ENCODE results near the gene APOBEC2. TPM values are rescaled to one million over a fixed set of nuclear protein-coding genes. Genes with fewer than 3 reads are reported as not detected.

Gene APOBEC2
- total RNA-seq, 1 experiment from 2014 or later: not detected

DNA sequence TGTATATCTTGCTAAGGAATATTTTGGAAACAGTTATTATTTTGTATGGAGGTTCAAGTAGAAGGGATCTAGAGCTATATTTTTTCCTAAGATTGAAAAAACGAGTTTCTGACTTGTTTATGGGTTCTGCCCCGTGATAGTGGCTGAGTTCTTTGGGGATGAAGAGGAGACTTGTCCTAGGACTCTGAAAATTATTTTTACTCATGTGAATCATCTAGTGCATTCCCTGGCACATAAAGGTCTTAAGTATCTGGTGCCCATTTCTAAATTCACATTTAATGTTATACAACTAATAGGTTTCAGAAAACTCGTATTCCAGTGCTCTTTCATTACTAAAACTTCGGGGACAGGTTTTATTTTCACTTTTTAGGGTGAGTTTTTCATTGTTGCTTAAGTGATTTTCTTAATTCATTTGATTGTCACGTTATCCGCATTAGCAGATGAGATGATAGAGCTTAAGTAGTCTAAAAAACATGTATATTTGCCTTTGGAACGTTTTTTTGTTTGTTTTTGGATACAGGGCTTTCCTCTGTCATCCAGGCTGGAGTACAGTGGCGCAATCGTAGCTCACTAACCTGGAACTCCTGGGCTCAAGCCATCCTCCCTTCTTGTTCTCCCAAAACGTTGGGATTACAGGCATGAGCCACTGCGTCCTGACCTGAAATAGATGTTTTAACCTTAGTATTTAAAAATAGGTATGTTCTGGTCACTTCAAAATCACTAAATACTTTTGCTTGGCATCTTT lies 21.9 kb downstream of the APOBEC2 start (continued):
- TF ChIP-seq EZH2phosphoT487 (IDR thresholded peaks at IDR 0.05; ENCODE audit: borderline replicate concordance) (no peak), YY1 (IDR thresholded peaks at IDR 0.05; ENCODE audit: extremely low read depth, insufficient replicate concordance, low read depth, low read length) (no peak)

DNA sequence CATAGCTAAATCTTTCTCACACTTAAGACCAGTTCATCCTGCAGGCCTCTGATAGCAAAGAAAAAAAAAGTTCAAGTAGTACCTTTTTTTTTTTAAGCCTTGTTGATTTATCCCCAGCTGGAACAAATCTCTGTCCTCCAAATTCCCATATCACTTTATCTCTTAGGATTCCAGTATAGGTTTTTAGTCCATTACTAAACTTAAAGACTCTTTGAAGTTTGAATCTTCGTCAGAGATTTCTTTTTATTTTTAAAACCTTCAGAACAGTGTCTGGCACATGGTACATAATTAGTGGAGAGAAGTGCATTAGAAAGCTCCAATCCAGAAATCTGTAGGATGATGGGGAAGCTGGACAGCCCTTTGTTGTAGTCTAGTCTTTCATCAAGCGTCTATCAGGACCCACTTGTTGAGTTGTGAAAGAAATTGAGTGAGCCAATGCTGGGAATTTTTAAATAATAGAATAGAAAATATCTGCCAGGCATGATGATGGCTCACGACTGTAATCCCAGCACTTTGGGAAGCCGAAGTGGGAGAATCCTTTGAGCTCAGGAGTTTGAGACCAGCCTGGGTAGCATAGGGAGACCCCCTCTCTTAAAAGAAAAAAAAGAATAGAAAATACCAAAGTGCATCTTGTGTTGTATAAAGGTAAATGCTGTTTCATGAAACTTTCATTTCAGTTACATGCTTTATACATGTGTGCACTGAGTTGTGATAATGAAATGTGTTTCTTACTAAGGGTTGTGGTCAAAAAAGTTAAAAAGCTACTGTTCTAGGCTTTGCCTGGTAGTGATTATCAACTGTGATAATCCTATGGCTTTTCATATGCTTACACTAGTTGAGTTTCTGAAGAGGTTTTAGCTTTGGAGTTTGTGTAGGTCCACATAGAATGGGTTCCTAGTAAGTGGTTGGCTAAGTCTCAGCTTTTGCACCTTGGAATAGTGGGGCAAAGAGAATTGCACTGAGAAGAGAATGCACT lies 22.9 kb downstream of the APOBEC2 start:
- H3K9ac ChIP-seq (ENCODE audit: low read length): no peak overlapping the region
- H3K27ac ChIP-seq (ENCODE audit: low read depth, low read length): no peak overlapping the region
- no TSS peak for BruUV-seq (replicated peaks)
- H3K4me2 ChIP-seq (ENCODE audit: low read length): no peak overlapping the region
- no peak for DNase-seq (ENCODE audit: low read depth, low spot score)
- H3K9me2 ChIP-seq (ENCODE audit: insufficient read depth): no peaks in the 10 kb centered on the region
- H2AFZ ChIP-seq (ENCODE audit: low read depth, low read length, poor library complexity, severe bottlenecking): no peak overlapping the region
- peaks cover 11 to 20% of the 10 kb centered on the region in 2 experiments for H3K36me3 ChIP-seq (ENCODE audit: control insufficient read depth in 1 of 2, insufficient read depth in 2 of 2, low read length in 2 of 2)
- no peak overlapping the region for H3K4me3 ChIP-seq (replicated peaks in 1 of 2; ENCODE audit: low read depth in 1 of 2, low read length in 2 of 2)
- H3K79me2 ChIP-seq (ENCODE audit: insufficient read depth, low read length): peaks cover 76% of the 10 kb centered on the region
- intact Hi-C loops (cut with micrococcal nuclease): no loop called here
- RAD21 ChIA-PET (ENCODE audit: low non-redundant PET in 1 of 2, low total read pairs in 2 of 2, uncharacterized antibody in 2 of 2, unreplicated experiment in 2 of 2): no interaction called here
- TF ChIP-seq EZH2phosphoT487 (IDR thresholded peaks at IDR 0.05; ENCODE audit: borderline replicate concordance): no peak
- TF ChIP-seq SP1 (IDR thresholded peaks at IDR 0.05; ENCODE audit: low read depth): no peak
- no peak for TF ChIP-seq ELF1 (IDR thresholded peaks at IDR 0.05; ENCODE audit: borderline replicate concordance, low read depth)
- no peak for TF ChIP-seq SRF (IDR thresholded peaks at IDR 0.05; ENCODE audit: low read depth)
- TF ChIP-seq YY1 (IDR thresholded peaks at IDR 0.05; ENCODE audit: extremely low read depth, insufficient replicate concordance, low read depth, low read length): no peak
- no peak for TF ChIP-seq RAD21 (IDR thresholded peaks at IDR 0.05; ENCODE audit: low read depth)
- TF ChIP-seq EGR1 (IDR thresholded peaks at IDR 0.05; ENCODE audit: low read depth): no peak
- no peak for TF ChIP-seq POLR2AphosphoS5 (IDR thresholded peaks at IDR 0.05; ENCODE audit: low read depth, low read length)
- TF ChIP-seq, protein P1, sequence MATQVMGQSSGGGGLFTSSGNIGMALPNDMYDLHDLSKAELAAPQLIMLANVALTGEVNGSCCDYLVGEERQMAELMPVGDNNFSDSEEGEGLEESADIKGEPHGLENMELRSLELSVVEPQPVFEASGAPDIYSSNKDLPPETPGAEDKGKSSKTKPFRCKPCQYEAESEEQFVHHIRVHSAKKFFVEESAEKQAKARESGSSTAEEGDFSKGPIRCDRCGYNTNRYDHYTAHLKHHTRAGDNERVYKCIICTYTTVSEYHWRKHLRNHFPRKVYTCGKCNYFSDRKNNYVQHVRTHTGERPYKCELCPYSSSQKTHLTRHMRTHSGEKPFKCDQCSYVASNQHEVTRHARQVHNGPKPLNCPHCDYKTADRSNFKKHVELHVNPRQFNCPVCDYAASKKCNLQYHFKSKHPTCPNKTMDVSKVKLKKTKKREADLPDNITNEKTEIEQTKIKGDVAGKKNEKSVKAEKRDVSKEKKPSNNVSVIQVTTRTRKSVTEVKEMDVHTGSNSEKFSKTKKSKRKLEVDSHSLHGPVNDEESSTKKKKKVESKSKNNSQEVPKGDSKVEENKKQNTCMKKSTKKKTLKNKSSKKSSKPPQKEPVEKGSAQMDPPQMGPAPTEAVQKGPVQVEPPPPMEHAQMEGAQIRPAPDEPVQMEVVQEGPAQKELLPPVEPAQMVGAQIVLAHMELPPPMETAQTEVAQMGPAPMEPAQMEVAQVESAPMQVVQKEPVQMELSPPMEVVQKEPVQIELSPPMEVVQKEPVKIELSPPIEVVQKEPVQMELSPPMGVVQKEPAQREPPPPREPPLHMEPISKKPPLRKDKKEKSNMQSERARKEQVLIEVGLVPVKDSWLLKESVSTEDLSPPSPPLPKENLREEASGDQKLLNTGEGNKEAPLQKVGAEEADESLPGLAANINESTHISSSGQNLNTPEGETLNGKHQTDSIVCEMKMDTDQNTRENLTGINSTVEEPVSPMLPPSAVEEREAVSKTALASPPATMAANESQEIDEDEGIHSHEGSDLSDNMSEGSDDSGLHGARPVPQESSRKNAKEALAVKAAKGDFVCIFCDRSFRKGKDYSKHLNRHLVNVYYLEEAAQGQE (IDR thresholded peaks at IDR 0.05; ENCODE audit: low read depth): no peak
- TF ChIP-seq, protein P2, sequence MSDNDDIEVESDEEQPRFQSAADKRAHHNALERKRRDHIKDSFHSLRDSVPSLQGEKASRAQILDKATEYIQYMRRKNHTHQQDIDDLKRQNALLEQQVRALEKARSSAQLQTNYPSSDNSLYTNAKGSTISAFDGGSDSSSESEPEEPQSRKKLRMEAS (IDR thresholded peaks at IDR 0.05): no peak
- TF ChIP-seq TCF7L2 (IDR thresholded peaks at IDR 0.05; ENCODE audit: borderline replicate concordance, extremely low read depth, insufficient read depth, insufficient read length): no peak
- no peak for TF ChIP-seq SIN3A (IDR thresholded peaks at IDR 0.05; ENCODE audit: low read depth)
- TF ChIP-seq POLR2A (IDR thresholded peaks at IDR 0.05; ENCODE audit: borderline replicate concordance, extremely low read depth, insufficient read depth, insufficient read length): no peak
- TF ChIP-seq CEBPB (IDR thresholded peaks at IDR 0.05; ENCODE audit: low read depth): no peak
- TF ChIP-seq EZH2 (IDR thresholded peaks at IDR 0.05): no peak
- no peak for TF ChIP-seq JUND (IDR thresholded peaks at IDR 0.05)
- TF ChIP-seq CBX3 (IDR thresholded peaks at IDR 0.05; ENCODE audit: low read depth): no peak
- TF ChIP-seq, protein P3, sequence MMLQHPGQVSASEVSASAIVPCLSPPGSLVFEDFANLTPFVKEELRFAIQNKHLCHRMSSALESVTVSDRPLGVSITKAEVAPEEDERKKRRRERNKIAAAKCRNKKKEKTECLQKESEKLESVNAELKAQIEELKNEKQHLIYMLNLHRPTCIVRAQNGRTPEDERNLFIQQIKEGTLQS (IDR thresholded peaks at IDR 0.05): no peak
- no peak for TF ChIP-seq FOSL1 (IDR thresholded peaks at IDR 0.05; ENCODE audit: low read depth)
- TF ChIP-seq ZNF274 (IDR thresholded peaks at IDR 0.05; ENCODE audit: low read depth, low read length): no peak
- CTCF ChIA-PET: interaction anchor here (1.1 to 1.5 kb wide), 2 partner anchors 16 to 30 kb away, joined by 3 read pairs; no protein-coding TSS in a partner anchor
- ATAC-seq: no peak
- H3K27me3 ChIP-seq (ENCODE audit: insufficient read depth, low read length): no peaks in the 10 kb centered on the region
- H3K9me3 ChIP-seq (ENCODE audit: control insufficient read depth in 1 of 2, insufficient read depth in 1 of 2, low read depth in 1 of 2, low read length in 2 of 2): no peaks in the 10 kb centered on the region
- peaks cover 7 to 13% of the 10 kb centered on the region in 2 experiments; a peak in 3 of 4 replicates for H3K4me1 ChIP-seq (ENCODE audit: control insufficient read depth in 1 of 2, insufficient read depth in 2 of 2, low read length in 2 of 2)
- no peaks in the 10 kb centered on the region for H4K20me1 ChIP-seq (ENCODE audit: insufficient read depth)
- POLR2A ChIA-PET: no interaction called here
